HepG2 (cell line): ENCODE measurements around the gene RIPK1. TPM values are rescaled to one million over a fixed set of nuclear protein-coding genes. Genes with fewer than 3 reads are reported as not detected.
A peak's percentile ranks its signal among the peaks of the same experiment; 100 is the strongest.

Experiments used
- ATF4 ChIP-seq, 2 experiments: fragments of 450-650 bp in 1 of 2; sonication (generic) in 1 of 2; formaldehyde crosslinking; IDR thresholded peaks; 2 replicates each; pipeline versions ENCODE4 v1.5.0 to v1.8.0; 2020 to 2022; ENCODE audit warnings: mild to moderate bottlenecking in 1 of 2, missing genetic modification reagents in 1 of 2
- BATF2 ChIP-seq: sonication (generic); formaldehyde crosslinking; IDR thresholded peaks from 2 replicates; pipeline ENCODE4 v1.8.0; 2022; ENCODE audit warnings: mild to moderate bottlenecking, missing genetic modification reagents, moderate library complexity
- FOXJ3 ChIP-seq: sonication (generic); formaldehyde crosslinking; IDR thresholded peaks from 2 replicates; pipeline ENCODE4 v1.4.0; 2020; ENCODE audit warnings: missing genetic modification reagents, mild to moderate bottlenecking, borderline replicate concordance
- GABPB1 ChIP-seq: IDR thresholded peaks from 2 replicates; pipeline ENCODE4 v1.6.1; 2016; ENCODE audit warnings: mild to moderate bottlenecking, missing genetic modification reagents, moderate library complexity, missing compliant biosample characterization
- HNF1B ChIP-seq: sonication (generic); formaldehyde crosslinking; IDR thresholded peaks from 2 replicates; pipeline ENCODE4 v1.5.1; 2020; ENCODE audit warnings: mild to moderate bottlenecking, moderate library complexity, missing genetic modification reagents
- HOXA5 ChIP-seq: sonication (generic); formaldehyde crosslinking; IDR thresholded peaks from 2 replicates; pipeline ENCODE4 v1.4.0; 2020; ENCODE audit warnings: missing genetic modification reagents
- MED1 ChIP-seq: sonication (generic); formaldehyde crosslinking; IDR thresholded peaks from 2 replicates; pipeline ENCODE4 v1.4.0; 2020; ENCODE audit warnings: missing genetic modification reagents
- PHF21A ChIP-seq: sonication (generic); formaldehyde crosslinking; IDR thresholded peaks from 2 replicates; pipeline ENCODE4 v1.5.0; 2020; ENCODE audit warnings: mild to moderate bottlenecking, missing genetic modification reagents
- PPARG ChIP-seq: conservative IDR thresholded peaks from 2 replicates; pipeline ENCODE4 v1.6.1; 2016; ENCODE audit warnings: missing biosample characterization, missing genetic modification reagents
- RERE ChIP-seq: IDR thresholded peaks from 2 replicates; pipeline ENCODE4 v1.6.1; 2016; ENCODE audit warnings: low read depth, missing genetic modification reagents, missing compliant biosample characterization
- RXRA ChIP-seq: sonication (generic); formaldehyde crosslinking; IDR thresholded peaks from 2 replicates; pipeline ENCODE4 v1.5.1; 2020; ENCODE audit warnings: missing genetic modification reagents
- SOX5 ChIP-seq: IDR thresholded peaks from 2 replicates; pipeline ENCODE4 v1.6.1; 2016; ENCODE audit warnings: borderline replicate concordance
- SOX6 ChIP-seq, 2 experiments: fragments of 450-650 bp in 1 of 2; sonication (generic) in 1 of 2; formaldehyde crosslinking in 1 of 2; IDR thresholded peaks; 2 replicates each; pipeline versions ENCODE4 v1.4.0 to v1.6.1; 2017 to 2020; ENCODE audit warnings: antibody characterized with exemption in 1 of 2, mild to moderate bottlenecking in 1 of 2, missing genetic modification reagents in 1 of 2
- SP5 ChIP-seq: IDR thresholded peaks from 2 replicates; pipeline ENCODE4 v1.6.1; 2016; ENCODE audit warnings: low read depth, borderline replicate concordance
- YY1 ChIP-seq: IDR thresholded peaks from 2 replicates; pipeline ENCODE4 v1.6.1; 2011; ENCODE audit warnings: low read length, low read depth, moderate library complexity, mild to moderate bottlenecking; ENCODE audit not compliant: insufficient read depth, insufficient replicate concordance
- ZFAT ChIP-seq: sonication (generic); formaldehyde crosslinking; conservative IDR thresholded peaks from 2 replicates; pipeline ENCODE4 v1.8.1; 2023; ENCODE audit warnings: missing genetic modification reagents, inconsistent platforms
- ZNF296 ChIP-seq: sonication (generic); formaldehyde crosslinking; conservative IDR thresholded peaks from 2 replicates; pipeline ENCODE4 v1.5.0; 2020; ENCODE audit warnings: mild to moderate bottlenecking, missing genetic modification reagents
- ZNF501 ChIP-seq: sonication (generic); formaldehyde crosslinking; IDR thresholded peaks from 2 replicates; pipeline ENCODE4 v1.5.1; 2020; ENCODE audit warnings: mild to moderate bottlenecking, moderate library complexity, missing genetic modification reagents
- ZNF567 ChIP-seq: sonication (generic); formaldehyde crosslinking; IDR thresholded peaks from 2 replicates; pipeline ENCODE4 v1.8.1; 2023; ENCODE audit warnings: mild to moderate bottlenecking, missing genetic modification reagents, borderline replicate concordance
- ZNF570 ChIP-seq: sonication (generic); formaldehyde crosslinking; IDR thresholded peaks from 2 replicates; pipeline ENCODE4 v1.4.0; 2020; ENCODE audit warnings: mild to moderate bottlenecking, missing genetic modification reagents, borderline replicate concordance
- ZNF672 ChIP-seq: sonication (generic); formaldehyde crosslinking; IDR thresholded peaks from 2 replicates; pipeline ENCODE4 v1.8.1; 2022; ENCODE audit warnings: missing genetic modification reagents
- polyA plus RNA-seq, 8 experiments: library from polyadenylated mRNA; depleted of rRNA in 3 of 8; stranded (reverse) in 7 of 8; unstranded in 1 of 8; fragments of >200 nt; fragmentation: Illumina TruSeq in 4 of 8; extraction: Trizol in 4 of 8; gene quantifications; 2 replicates each; pipeline versions ENCODE4 v1.2.1 to v1.2.3, GENCODE V29; 2011 to 2016; ENCODE audit warnings: low read depth in 4 of 8, missing spikeins in 1 of 8, mixed read lengths in 1 of 8; ENCODE audit not compliant: insufficient read depth in 1 of 8
- total RNA-seq, 5 experiments: library from RNA; depleted of rRNA; stranded (reverse); fragments of >200 nt; fragmentation: Illumina TruSeq; extraction: Trizol; gene quantifications; 2 replicates each; pipeline ENCODE4 v1.2.3, GENCODE V29; 2016; ENCODE audit warnings: low read depth in 1 of 5

The RIPK1 gene
- total and polyA plus RNA-seq, 2 of the 13 experiments (the other 11 are each of a cell fraction or from before 2014, with no cell fraction given) = 9.0 to 10.3 TPM

- TF ChIP-seq PHF21A (no peak), ZNF296 (CRISPR knock-in tag) (no peak), ZNF501 (peak; percentile 19; the same call in 1 of the 2 replicates), PPARG (CRISPR knock-in tag) (0 out of 2 replicates have a peak, but pooled peaks have one; percentile 56), RXRA (CRISPR knock-in tag) (0 out of 2 replicates have a peak, but pooled peaks have one; percentile 33), HNF1B (CRISPR knock-in tag) (peak; percentile 35), BATF2 (CRISPR knock-in tag) (no peak), ZNF570 (no peak), SOX6 (IDR thresholded peaks at IDR 0.05) (no peak), SOX6 (CRISPR knock-in tag; IDR thresholded peaks at IDR 0.05) (0 out of 2 replicates have a peak, but pooled peaks have one; percentile 4), SP5 (CRISPR knock-in tag) (0 out of 2 replicates have a peak, but pooled peaks have one; percentile 35), ZNF567 (CRISPR knock-in tag) (no peak), MED1 (CRISPR knock-in tag) (peak; percentile 90), FOXJ3 (CRISPR knock-in tag) (peak; percentile 63; the same call in 1 of the 2 replicates), YY1 (peak; percentile 81), RERE (CRISPR knock-in tag) (0 out of 2 replicates have a peak, but pooled peaks have one; percentile 27), ZNF672 (CRISPR knock-in tag) (no peak), GABPB1 (CRISPR knock-in tag) (peak; percentile 42; the same call in 1 of the 2 replicates), ATF4 (CRISPR knock-in tag; IDR thresholded peaks at IDR 0.05) (0 out of 4 replicates have a peak, but pooled peaks of 1 of the 2 experiments have one; percentile 31), HOXA5 (CRISPR knock-in tag) (peak; percentile 87; the same call in 1 of the 2 replicates), ZFAT (CRISPR knock-in tag) (no peak), SOX5 (CRISPR knock-in tag) (peak; percentile 59; the same call in 1 of the 2 replicates)
Observed at GRCh38 chr6:3135668-3136291, 67.5 kb downstream of the RIPK1 start (continued).
